Keratinocyte (primary cell): ENCODE measurements around the gene FBXL17. TPM values are rescaled to one million over a fixed set of nuclear protein-coding genes. Genes with fewer than 3 reads are reported as not detected.

Experiments used
- DNase-seq: peaks from one replicate; pipeline ENCODE4 v3.0.0-alpha.2; 2011; ENCODE audit warnings: low read depth, missing footprints, low spot score
- FAIRE-seq: peaks from 2 replicates; lab custom pipeline; 2011; peaks lifted over from hg19 to GRCh38; lab: Jason Lieb, UNC
- H2AFZ ChIP-seq: 2 replicates; pipeline ENCODE4 v1.6.0; 2012; ENCODE audit warnings: low read length, control low read depth, inconsistent platforms; ENCODE audit not compliant: control insufficient read depth
- H3K27ac ChIP-seq: 2 replicates; pipeline ENCODE4 v1.5.1; 2011; ENCODE audit warnings: low read length; ENCODE audit not compliant: control insufficient read depth, insufficient read depth
- H3K27me3 ChIP-seq: 3 replicates; pipeline ENCODE4 v1.6.0; 2011; ENCODE audit warnings: low read length; ENCODE audit not compliant: control insufficient read depth, insufficient read depth; ENCODE audit errors: extremely low read depth
- H3K36me3 ChIP-seq, 2 experiments: 2 replicates in 1 of 2; 3 replicates in 1 of 2; pipeline ENCODE4 v1.5.1; 2011; ENCODE audit warnings: low read length in 2 of 2, mild to moderate bottlenecking in 1 of 2; ENCODE audit not compliant: control insufficient read depth in 2 of 2, insufficient read depth in 2 of 2; ENCODE audit errors: extremely low read depth in 1 of 2
- H3K4me1 ChIP-seq: 3 replicates; pipeline ENCODE4 v1.5.1; 2011; ENCODE audit warnings: low read length; ENCODE audit not compliant: control insufficient read depth, insufficient read depth; ENCODE audit errors: extremely low read depth
- H3K4me2 ChIP-seq: 3 replicates; pipeline ENCODE4 v1.6.0; 2011; ENCODE audit warnings: low read depth, low read length; ENCODE audit not compliant: control insufficient read depth, insufficient read depth; ENCODE audit errors: extremely low read depth
- H3K4me3 ChIP-seq, 3 experiments: fragments of 200-600 bp in 1 of 3; sonication (generic) in 1 of 3; 2 replicates in 2 of 3; 3 replicates in 1 of 3; pipeline ENCODE4 v1.5.1; 2011 to 2016; ENCODE audit warnings: low read length in 3 of 3, mild to moderate bottlenecking in 3 of 3, control low read depth in 2 of 3, inconsistent platforms in 1 of 3, low read depth in 1 of 3, mixed read lengths in 1 of 3, mixed run types in 1 of 3, moderate library complexity in 1 of 3; ENCODE audit not compliant: control insufficient read depth in 2 of 3, insufficient read depth in 2 of 3; ENCODE audit errors: extremely low read depth in 1 of 3
- H3K79me2 ChIP-seq: 2 replicates; pipeline ENCODE4 v1.6.0; 2012; ENCODE audit warnings: low read length; ENCODE audit not compliant: control insufficient read depth, insufficient read depth
- H3K9ac ChIP-seq: 3 replicates; pipeline ENCODE4 v1.6.0; 2011; ENCODE audit warnings: low read length; ENCODE audit not compliant: control insufficient read depth, insufficient read depth; ENCODE audit errors: extremely low read depth
- H3K9me1 ChIP-seq: 3 replicates; pipeline ENCODE4 v1.6.0; 2011; ENCODE audit warnings: low read length; ENCODE audit not compliant: control insufficient read depth, insufficient read depth; ENCODE audit errors: extremely low read depth
- H3K9me3 ChIP-seq: 2 replicates; pipeline ENCODE4 v1.5.1; 2012; ENCODE audit warnings: low read depth, low read length; ENCODE audit not compliant: control insufficient read depth
- H4K20me1 ChIP-seq: 3 replicates; pipeline ENCODE4 v1.6.0; 2011; ENCODE audit warnings: low read length; ENCODE audit not compliant: control insufficient read depth, insufficient read depth; ENCODE audit errors: extremely low read depth
- EZH2 ChIP-seq: IDR thresholded peaks from one replicate; pipeline ENCODE4 v1.6.1; 2012; ENCODE audit warnings: inconsistent platforms, mild to moderate bottlenecking, low read length, moderate library complexity
- dilution Hi-C: fragments of 300-500 bp; cut with MboI; formaldehyde crosslinking; loops from one replicate; pipeline ENCODE4 v1.7.0; 2020; ENCODE audit warnings: low sequenced_read_pairs; ENCODE audit not compliant: extremely low pct_ligation_motif_present
- polyA plus RNA-seq, 5 experiments: library from polyadenylated mRNA; depleted of rRNA in 3 of 5; stranded (reverse) in 3 of 5; stranded (forward) in 1 of 5; unstranded in 1 of 5; fragments of >200 nt; gene quantifications; 1 replicate in 1 of 5; 2 replicates in 3 of 5; 3 replicates in 1 of 5; pipeline versions ENCODE4 v1.2.1 to v1.2.3, GENCODE V29; 2011 to 2012; ENCODE audit warnings: missing spikeins in 2 of 5, low read depth in 1 of 5, low replicate concordance in 1 of 5
- TF ChIP-seq, protein P1 (sequence below), 3 experiments: IDR thresholded peaks in 1 of 3; conservative IDR thresholded peaks in 1 of 3; optimal IDR thresholded peaks in 1 of 3; 2 replicates in 2 of 3; 3 replicates in 1 of 3; pipeline versions ENCODE3 to v1.5.1; 2011; ENCODE audit warnings: low read length in 3 of 3, mild to moderate bottlenecking in 3 of 3, moderate library complexity in 2 of 3, control low read depth in 1 of 3, inconsistent platforms in 1 of 3; ENCODE audit not compliant: insufficient read depth in 2 of 3; ENCODE audit errors: extremely low read depth in 1 of 3

FBXL17 gene
- polyA plus RNA-seq, 1 donor (not counting 4 experiments of a cell fraction or from before 2014, with no cell fraction given) = 5.7 TPM

DNA sequence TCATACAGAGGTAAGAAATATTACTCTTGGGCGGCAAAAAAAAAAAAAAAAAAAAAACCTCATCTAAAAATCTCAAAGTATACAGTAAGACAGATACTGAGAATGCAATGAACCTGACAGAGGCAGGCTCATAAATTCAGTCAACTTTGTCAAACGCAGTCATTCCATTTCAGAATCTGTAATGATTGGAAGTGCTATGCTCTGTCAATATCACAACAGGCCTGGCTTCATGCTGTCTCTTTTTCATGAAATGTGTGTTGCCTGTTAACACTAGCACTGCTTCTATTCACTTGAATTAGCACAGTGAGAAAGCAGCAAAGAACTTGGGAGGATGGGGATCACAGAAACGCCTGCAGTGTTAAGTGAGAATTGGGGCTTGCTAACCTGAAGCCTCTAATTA lies 510.9 kb downstream of the FBXL17 start:
- Histone ChIP-seq H3K9me1 (no peaks in the 10 kb centered on the region), H3K4me1 (peaks cover 16% of the 10 kb centered on the region), H3K4me3 (no peak overlapping the region), H2AFZ (no peak overlapping the region), H3K9me3 (no peaks in the 10 kb centered on the region), H3K27ac (no peak overlapping the region), H3K27me3 (no peaks in the 10 kb centered on the region), H3K9ac (no peak overlapping the region), H3K79me2 (no peaks in the 10 kb centered on the region), H4K20me1 (no peaks in the 10 kb centered on the region), H3K4me2 (no peak overlapping the region), H3K36me3 (no peaks in the 10 kb centered on the region)
- TF ChIP-seq, protein P1, sequence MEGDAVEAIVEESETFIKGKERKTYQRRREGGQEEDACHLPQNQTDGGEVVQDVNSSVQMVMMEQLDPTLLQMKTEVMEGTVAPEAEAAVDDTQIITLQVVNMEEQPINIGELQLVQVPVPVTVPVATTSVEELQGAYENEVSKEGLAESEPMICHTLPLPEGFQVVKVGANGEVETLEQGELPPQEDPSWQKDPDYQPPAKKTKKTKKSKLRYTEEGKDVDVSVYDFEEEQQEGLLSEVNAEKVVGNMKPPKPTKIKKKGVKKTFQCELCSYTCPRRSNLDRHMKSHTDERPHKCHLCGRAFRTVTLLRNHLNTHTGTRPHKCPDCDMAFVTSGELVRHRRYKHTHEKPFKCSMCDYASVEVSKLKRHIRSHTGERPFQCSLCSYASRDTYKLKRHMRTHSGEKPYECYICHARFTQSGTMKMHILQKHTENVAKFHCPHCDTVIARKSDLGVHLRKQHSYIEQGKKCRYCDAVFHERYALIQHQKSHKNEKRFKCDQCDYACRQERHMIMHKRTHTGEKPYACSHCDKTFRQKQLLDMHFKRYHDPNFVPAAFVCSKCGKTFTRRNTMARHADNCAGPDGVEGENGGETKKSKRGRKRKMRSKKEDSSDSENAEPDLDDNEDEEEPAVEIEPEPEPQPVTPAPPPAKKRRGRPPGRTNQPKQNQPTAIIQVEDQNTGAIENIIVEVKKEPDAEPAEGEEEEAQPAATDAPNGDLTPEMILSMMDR (optimal IDR thresholded peaks at IDR 0.05 in 1 of 3, IDR thresholded peaks at IDR 0.05 in 1 of 3, conservative IDR thresholded peaks at IDR 0.05 in 1 of 3; ENCODE audit: extremely low read depth in 1 of 3, insufficient read depth in 2 of 3, low read length in 3 of 3) = no peak
- TF ChIP-seq EZH2 = no peak
- DNase-seq (no peak), FAIRE-seq (no peak)
- dilution Hi-C loops = no loop called here

DNA sequence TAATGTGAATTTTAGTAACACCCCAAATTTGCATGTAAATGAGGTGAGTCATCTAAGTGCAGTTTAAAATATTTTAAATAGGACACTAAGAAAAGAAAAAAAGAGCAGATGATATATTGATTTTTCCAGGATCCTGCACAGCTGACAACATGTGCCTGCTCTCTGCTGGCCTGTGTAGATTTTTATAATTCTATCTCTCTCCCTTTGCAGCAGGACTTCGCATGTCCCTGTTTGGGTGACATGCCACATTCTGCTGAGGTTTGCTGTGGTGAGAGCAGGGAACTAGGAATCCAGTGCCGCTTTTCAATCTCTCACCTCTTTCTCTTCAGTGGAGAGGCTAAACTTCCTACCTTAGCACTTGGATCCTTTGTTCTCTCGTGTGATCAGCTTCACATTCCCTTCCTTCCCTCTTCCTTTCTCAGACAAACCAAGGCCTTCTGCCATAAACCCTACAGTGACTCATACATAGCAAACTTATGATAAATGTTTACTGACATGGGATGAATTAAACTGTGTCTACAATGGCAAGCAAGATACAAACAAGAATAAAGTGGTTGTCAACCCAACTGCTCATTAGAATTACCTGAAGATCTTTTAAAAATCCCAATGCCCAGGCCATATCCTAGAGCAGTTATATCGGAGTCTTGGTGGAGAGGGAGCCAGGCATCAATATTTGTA lies 512.3 kb downstream of the FBXL17 start:
- no peak overlapping the region for H3K4me3 ChIP-seq
- peak overlapping the region; percentile 77 for H2AFZ ChIP-seq
- H3K36me3 ChIP-seq = no peaks in the 10 kb centered on the region
- dilution Hi-C loops = no loop called here
- peaks cover 14% of the 10 kb centered on the region for H3K4me1 ChIP-seq
- DNase-seq = peak; percentile 35
- no peaks in the 10 kb centered on the region for H3K27me3 ChIP-seq
- H3K4me2 ChIP-seq = peak overlapping the region; percentile 58
- H3K79me2 ChIP-seq = no peaks in the 10 kb centered on the region
- FAIRE-seq = peak; percentile 98
- no peaks in the 10 kb centered on the region for H3K9me1 ChIP-seq
- no peaks in the 10 kb centered on the region for H3K9me3 ChIP-seq
- peak overlapping the region; percentile 36 for H3K27ac ChIP-seq
- H3K9ac ChIP-seq = no peak overlapping the region
- no peak for TF ChIP-seq EZH2
- TF ChIP-seq, protein P1 (optimal IDR thresholded peaks at IDR 0.05 in 1 of 3, IDR thresholded peaks at IDR 0.05 in 1 of 3, conservative IDR thresholded peaks at IDR 0.05 in 1 of 3; ENCODE audit: extremely low read depth in 1 of 3, insufficient read depth in 2 of 3, low read length in 3 of 3) = no peak
- no peaks in the 10 kb centered on the region for H4K20me1 ChIP-seq
